Islet of Langerhans (tissue), 1 donor: Measurements from ENCODE around the gene TRIM28.
"Not testable (repeated sequence)": the region's sequence is repeated elsewhere in the genome, so short reads cannot be mapped to it uniquely, and the experiment has no call there.

Experiments used
- FAIRE-seq: peaks from one replicate; lab custom pipeline; 2011; peaks lifted over from hg19 to GRCh38; lab: Jason Lieb, UNC

TRIM28 gene

GRCh38 chr19:58561373-58562121 lies 17.7 kb downstream of the TRIM28 start:
- no peak for FAIRE-seq

- no peak for FAIRE-seq
These were observed 18.5 kb downstream of the TRIM28 start for GRCh38 chr19:58562122-58563033.

GRCh38 chr19:58563034-58563573 lies 19.2 kb downstream of the TRIM28 start:
- FAIRE-seq, result no peak

- FAIRE-seq, result no peak
These were observed 20.0 kb downstream of the TRIM28 start for GRCh38 chr19:58563823-58564222.

GRCh38 chr19:58566989-58567388 lies 23.1 kb downstream of the TRIM28 start:
- FAIRE-seq, result no peak

GRCh38 chr19:58568453-58569130 lies 24.7 kb downstream of the TRIM28 start:
- FAIRE-seq, result no peak

GRCh38 chr19:58569191-58569942 lies 25.5 kb downstream of the TRIM28 start:
- no peak for FAIRE-seq

- FAIRE-seq, result no peak
These were observed 26.2 kb downstream of the TRIM28 start for GRCh38 chr19:58569943-58570670.

GRCh38 chr19:58570770-58571574 lies 27.1 kb downstream of the TRIM28 start:
- FAIRE-seq, result no peak

GRCh38 chr19:58571575-58571947 lies 27.7 kb downstream of the TRIM28 start:
- FAIRE-seq, result no peak

GRCh38 chr19:58572026-58572817 lies 28.4 kb downstream of the TRIM28 start:
- peak; percentile 78 for FAIRE-seq

GRCh38 chr19:58572818-58573657 lies 29.2 kb downstream of the TRIM28 start, which contains the start of gene MZF1:
MZF1 (minus strand) TSS chr19:58573335; CDS start chr19:58571389, 1,946 bp downstream.
- FAIRE-seq, result peak; percentile 90

- FAIRE-seq, result no peak
These were observed 29.8 kb downstream of the TRIM28 start for GRCh38 chr19:58573658-58574164.

GRCh38 chr19:58575183-58576041 lies 31.5 kb downstream of the TRIM28 start:
- no peak for FAIRE-seq

- not testable (repeated sequence) for FAIRE-seq
These were observed 33.7 kb downstream of the TRIM28 start for GRCh38 chr19:58577581-58577980.

- no peak for FAIRE-seq
These were observed 34.4 kb downstream of the TRIM28 start for GRCh38 chr19:58578012-58578925.
